HCT116 (cell line): ENCODE data around the gene TMEM145. TPM values are rescaled to one million over a fixed set of nuclear protein-coding genes. Genes with fewer than 3 reads are reported as not detected.

ENCODE experiments used
- ATAC-seq: fragments of 200-7000 bp; cut with Tn5 transposase; 2 replicates; pipeline ENCODE4 v1.9.1; 2020; ENCODE audit warnings: mild to moderate bottlenecking, moderate library complexity
- BruUV-seq: library from RNA; stranded (reverse); fragments of 400-500 nt; replicated peaks from 2 replicates; lab custom pipeline; 2021; lab: Mats Ljungman, UMichigan
- CTCF ChIA-PET: fragments of 300-600 bp; sonication (Branson Sonifier 250); formaldehyde crosslinking; loops from one replicate; lab custom pipeline; 2021; ENCODE audit warnings: antibody characterized with exemption; lab: Charles Lee
- POLR2A ChIA-PET: fragments of 300-600, 350-600 bp; sonication (Branson Sonifier 250); formaldehyde crosslinking; loops from one replicate; lab custom pipeline; 2021; ENCODE audit warnings: antibody characterized with exemption; lab: Charles Lee
- RAD21 ChIA-PET, 2 experiments: fragments of 300-600 bp; sonication (Branson Sonifier 250); formaldehyde crosslinking; loops; one replicate each; lab custom pipeline; 2023; ENCODE audit warnings: low total read pairs in 2 of 2; ENCODE audit not compliant: uncharacterized antibody in 2 of 2, unreplicated experiment in 2 of 2, low non-redundant PET in 1 of 2; lab: Charles Lee
- DNase-seq: peaks from one replicate; pipeline ENCODE4 v3.0.0-alpha.2; 2010; ENCODE audit warnings: low read depth, low spot score
- H2AFZ ChIP-seq: fragments of 200-600 bp; shearing (Covaris generic), sonication (generic); 2 replicates; pipeline ENCODE4 v1.6.1; 2017; ENCODE audit warnings: low read depth, mixed run types, mixed read lengths, antibody characterized with exemption, low read length; ENCODE audit not compliant: poor library complexity, severe bottlenecking
- H3K27ac ChIP-seq: 2 replicates; pipeline ENCODE4 v1.5.1; 2012; ENCODE audit warnings: low read depth, low read length
- H3K27me3 ChIP-seq: fragments of 200-600 bp; sonication (generic); 2 replicates; pipeline ENCODE4 v1.6.1; 2016; ENCODE audit warnings: mixed run types, low read length, mixed read lengths; ENCODE audit not compliant: insufficient read depth
- H3K36me3 ChIP-seq, 2 experiments: fragments of 200-500 bp in 1 of 2; fragments of 200-600 bp in 1 of 2; sonication (Bioruptor generic) in 1 of 2; sonication (generic) in 1 of 2; 2 replicates each; pipeline versions ENCODE4 v1.5.1 to v1.6.1; 2014 to 2016; ENCODE audit warnings: low read length in 2 of 2, inconsistent platforms in 1 of 2, mixed read lengths in 1 of 2, mixed run types in 1 of 2; ENCODE audit not compliant: insufficient read depth in 2 of 2, control insufficient read depth in 1 of 2
- H3K4me1 ChIP-seq, 2 experiments: fragments of 200-600 bp in 1 of 2; sonication (generic) in 1 of 2; 2 replicates each; pipeline versions ENCODE4 v1.5.1 to v1.6.1; 2012 to 2017; ENCODE audit warnings: low read length in 2 of 2, inconsistent platforms in 1 of 2, mild to moderate bottlenecking in 1 of 2, mixed read lengths in 1 of 2, mixed run types in 1 of 2, moderate library complexity in 1 of 2; ENCODE audit not compliant: insufficient read depth in 2 of 2, control insufficient read depth in 1 of 2
- H3K4me2 ChIP-seq: fragments of 200-600 bp; sonication (generic); 2 replicates; pipeline ENCODE4 v1.6.1; 2017; ENCODE audit warnings: mixed run types, low read length, mixed read lengths
- H3K4me3 ChIP-seq, 2 experiments: fragments of 200-600 bp in 1 of 2; sonication (generic) in 1 of 2; replicated peaks in 1 of 2; 2 replicates each; pipeline ENCODE4 v1.5.1; 2011 to 2016; ENCODE audit warnings: low read length in 2 of 2, control low read depth in 1 of 2, low read depth in 1 of 2, mild to moderate bottlenecking in 1 of 2, mixed read lengths in 1 of 2, mixed run types in 1 of 2
- H3K79me2 ChIP-seq: fragments of 200-600 bp; sonication (generic); 2 replicates; pipeline ENCODE4 v1.6.1; 2017; ENCODE audit warnings: mild to moderate bottlenecking, mixed run types, low read length, moderate library complexity, mixed read lengths; ENCODE audit not compliant: insufficient read depth
- H3K9ac ChIP-seq: fragments of 200-600 bp; sonication (generic); 2 replicates; pipeline ENCODE4 v1.6.1; 2016; ENCODE audit warnings: low read length, mixed read lengths
- H3K9me2 ChIP-seq: fragments of 200-600 bp; sonication (generic), shearing (Covaris generic); 2 replicates; pipeline ENCODE4 v1.6.1; 2017; ENCODE audit warnings: mixed run types, mild to moderate bottlenecking, moderate library complexity; ENCODE audit not compliant: insufficient read depth
- H3K9me3 ChIP-seq, 2 experiments: fragments of 200-500 bp in 1 of 2; fragments of 200-600 bp in 1 of 2; sonication (Bioruptor generic) in 1 of 2; sonication (generic) in 1 of 2; 2 replicates each; pipeline ENCODE4 v1.6.1; 2014 to 2017; ENCODE audit warnings: low read length in 2 of 2, mixed read lengths in 2 of 2, inconsistent platforms in 1 of 2, low read depth in 1 of 2, mild to moderate bottlenecking in 1 of 2, mixed run types in 1 of 2, moderate library complexity in 1 of 2; ENCODE audit not compliant: control insufficient read depth in 1 of 2, insufficient read depth in 1 of 2
- H4K20me1 ChIP-seq: fragments of 200-600 bp; sonication (generic), shearing (Covaris generic); 2 replicates; pipeline ENCODE4 v1.6.1; 2017; ENCODE audit warnings: mixed run types, mild to moderate bottlenecking, moderate library complexity; ENCODE audit not compliant: insufficient read depth
- ATF3 ChIP-seq: IDR thresholded peaks from 2 replicates; pipeline ENCODE4 v1.6.1; 2012
- CBX3 ChIP-seq: IDR thresholded peaks from 2 replicates; pipeline ENCODE4 v1.6.1; 2012; ENCODE audit warnings: low read depth
- CEBPB ChIP-seq: IDR thresholded peaks from 2 replicates; pipeline ENCODE4 v1.6.1; 2012; ENCODE audit warnings: low read depth
- EZH2 ChIP-seq: fragments of 200-600 bp; sonication (generic); IDR thresholded peaks from 2 replicates; pipeline ENCODE4 v1.6.1; 2017; ENCODE audit warnings: antibody characterized with exemption, mixed run types
- FOSL1 ChIP-seq: IDR thresholded peaks from 2 replicates; pipeline ENCODE4 v1.6.1; 2012; ENCODE audit warnings: low read depth
- MAX ChIP-seq: IDR thresholded peaks from 2 replicates; pipeline ENCODE4 v1.6.1; 2012
- RAD21 ChIP-seq: IDR thresholded peaks from 2 replicates; pipeline ENCODE4 v1.6.1; 2012; ENCODE audit warnings: low read depth, mild to moderate bottlenecking
- SRF ChIP-seq: IDR thresholded peaks from 2 replicates; pipeline ENCODE4 v1.6.1; 2012; ENCODE audit warnings: low read depth
- TCF7L2 ChIP-seq: IDR thresholded peaks from 2 replicates; pipeline ENCODE4 v1.7.0; 2011; ENCODE audit warnings: borderline replicate concordance, inconsistent platforms; ENCODE audit not compliant: insufficient read depth, insufficient read length; ENCODE audit errors: extremely low read depth
- YY1 ChIP-seq: IDR thresholded peaks from 2 replicates; pipeline ENCODE4 v1.6.1; 2011; ENCODE audit warnings: low read length, low read depth, moderate library complexity, mild to moderate bottlenecking; ENCODE audit not compliant: insufficient replicate concordance; ENCODE audit errors: extremely low read depth
- ZFX ChIP-seq: fragments of 450-650 bp; IDR thresholded peaks from 2 replicates; pipeline ENCODE4 v1.6.1; 2017
- intact Hi-C: fragments of 100-400 bp; cut with micrococcal nuclease; formaldehyde crosslinking; loops from 2 replicates; pipeline ENCODE4 v1.10.0; 2022
- total RNA-seq: library from RNA; stranded (reverse); gene quantifications from one replicate; pipeline ENCODE4 v1.2.1, GENCODE V29; 2021; ENCODE audit not compliant: unreplicated experiment

The TMEM145 gene
- total RNA-seq, 1 experiment from 2014 or later, result 7.2 TPM

- Histone ChIP-seq H3K9ac (no peak overlapping the region), H3K27me3 (no peaks in the 10 kb centered on the region), H3K4me3 (no peak overlapping the region), H3K36me3 (peaks cover 12 to 21% of the 10 kb centered on the region in 2 experiments), H3K4me2 (no peak overlapping the region), H3K9me2 (no peaks in the 10 kb centered on the region), H3K27ac (no peak overlapping the region), H2AFZ (no peak overlapping the region), H3K4me1 (peaks cover 12 to 40% of the 10 kb centered on the region in 2 experiments), H3K9me3 (no peaks in the 10 kb centered on the region), H3K79me2 (peaks cover 18% of the 10 kb centered on the region; the same call in 1 of the 2 replicates), H4K20me1 (no peaks in the 10 kb centered on the region)
- no peak for DNase-seq
- no peak for ATAC-seq
- CTCF ChIA-PET, result interaction anchor here (4.2 kb wide), 1 partner anchor 43 kb away, joined by 17 read pairs; no protein-coding TSS in a partner anchor
- POLR2A ChIA-PET, result interaction anchor here (0.6 kb wide), 1 partner anchor 30 kb away, joined by 6 read pairs; no protein-coding TSS in a partner anchor
- RAD21 ChIA-PET, result interaction anchor here in 1 of 2 experiments (1.4 kb wide), 1 partner anchor 42 kb away, joined by 3 read pairs; no protein-coding TSS in a partner anchor
- intact Hi-C loops, result no loop called here
- TF ChIP-seq ATF3 (no peak), YY1 (no peak), FOSL1 (no peak), CEBPB (no peak), CBX3 (no peak), EZH2 (no peak), SRF (no peak), MAX (no peak), TCF7L2 (no peak), RAD21 (no peak), ZFX (no peak)
- no TSS peak for BruUV-seq
Observed at GRCh38 chr19:42288387-42288786, 24.7 kb upstream of the TMEM145 start.
